K562 (cell line): ENCODE data around the gene MTA2. TPM values are rescaled to one million over a fixed set of nuclear protein-coding genes. Genes with fewer than 3 reads are reported as not detected.

Source experiments
- ATAC-seq: fragments of 200-7000 bp; cut with Tn5 transposase; 3 replicates; pipeline ENCODE4 v1.9.1; 2020; ENCODE audit warnings: moderate library complexity
- BruUV-seq: library from RNA; stranded (reverse); fragments of 400-500 nt; replicated peaks from 2 replicates; lab custom pipeline; 2021; lab: Mats Ljungman, UMichigan
- CTCF ChIA-PET: fragments of 300-600 bp; formaldehyde crosslinking; extraction: SDS; loops from one replicate; lab custom pipeline; 2021; ENCODE audit warnings: low intra/inter-chr PET ratio; lab: Yijun Ruan, JAX
- POLR2A ChIA-PET: fragments of 300-600, 350-650 bp; sonication (Branson Sonifier 250); formaldehyde crosslinking; extraction: SDS; loops from one replicate; lab custom pipeline; 2021; ENCODE audit warnings: antibody characterized with exemption, inconsistent platforms; lab: Yijun Ruan, JAX
- DNase-seq, 4 experiments: peaks; one replicate each; pipeline versions ENCODE4 v3.0.0 to v3.0.0-alpha.2; 2011 to 2018; ENCODE audit warnings: low spot score in 3 of 4, mixed read lengths in 3 of 4; ENCODE audit errors: extremely low read depth in 1 of 4
- FAIRE-seq: peaks from 2 replicates; lab custom pipeline; 2011; peaks lifted over from hg19 to GRCh38; lab: Jason Lieb, UNC
- H2AFZ ChIP-seq: 2 replicates; pipeline ENCODE4 v1.6.0; 2011; ENCODE audit warnings: low read depth, low read length, control low read depth, inconsistent platforms
- H3K27ac ChIP-seq: fragments of 200-600 bp; 3 replicates; pipeline ENCODE4 v1.8.0; 2011; ENCODE audit warnings: low read depth, mild to moderate bottlenecking, control low read depth, inconsistent platforms, low read length, moderate library complexity, mixed read lengths; ENCODE audit errors: extremely low read depth
- H3K27me3 ChIP-seq, 2 experiments: fragments of 300-600 bp in 1 of 2; 2 replicates in 1 of 2; 3 replicates in 1 of 2; pipeline versions ENCODE4 v1.6.0 to v1.8.0; 2011; ENCODE audit warnings: inconsistent platforms in 2 of 2, low read length in 2 of 2, mild to moderate bottlenecking in 1 of 2, mixed read lengths in 1 of 2, moderate library complexity in 1 of 2; ENCODE audit not compliant: control insufficient read depth in 2 of 2, insufficient read depth in 2 of 2
- H3K36me3 ChIP-seq: fragments of 300-600 bp; 3 replicates; pipeline ENCODE4 v1.8.0; 2011; ENCODE audit warnings: mild to moderate bottlenecking, low read length, inconsistent platforms; ENCODE audit not compliant: control insufficient read depth, insufficient read depth
- H3K4me1 ChIP-seq, 2 experiments: fragments of 200-600 bp in 1 of 2; replicated peaks in 1 of 2; 2 replicates in 1 of 2; 3 replicates in 1 of 2; pipeline versions ENCODE4 v1.5.1 to v1.8.0; 2011; ENCODE audit warnings: inconsistent platforms in 2 of 2, low read length in 2 of 2, mild to moderate bottlenecking in 1 of 2, mixed read lengths in 1 of 2, moderate library complexity in 1 of 2; ENCODE audit not compliant: control insufficient read depth in 2 of 2, insufficient read depth in 2 of 2
- H3K4me2 ChIP-seq: 2 replicates; pipeline ENCODE4 v1.6.1; 2011; ENCODE audit warnings: low read length, control low read depth, inconsistent platforms, mixed read lengths; ENCODE audit not compliant: insufficient read depth
- H3K4me3 ChIP-seq: fragments of 200-600 bp; sonication (generic), shearing (Covaris generic); 2 replicates; pipeline ENCODE4 v1.5.1; 2016; ENCODE audit warnings: control low read depth, inconsistent platforms
- H3K79me2 ChIP-seq: fragments of 200-600 bp; 3 replicates; pipeline ENCODE4 v1.8.0; 2011; ENCODE audit warnings: low read length, inconsistent platforms; ENCODE audit not compliant: control insufficient read depth, insufficient read depth
- H3K9ac ChIP-seq, 2 experiments: 2 replicates each; pipeline versions ENCODE4 v1.6.0 to v1.6.1; 2011; ENCODE audit warnings: low read depth in 2 of 2, low read length in 2 of 2, control low read depth in 1 of 2, inconsistent platforms in 1 of 2, mild to moderate bottlenecking in 1 of 2, mixed read lengths in 1 of 2; ENCODE audit not compliant: insufficient read depth in 1 of 2
- H3K9me1 ChIP-seq: one replicate; pipeline ENCODE4 v1.6.0; 2011; ENCODE audit warnings: inconsistent platforms, mild to moderate bottlenecking, low read length, moderate library complexity; ENCODE audit not compliant: control insufficient read depth, insufficient read depth
- H3K9me3 ChIP-seq: replicated peaks from 2 replicates; pipeline ENCODE4 v1.5.1; 2011; ENCODE audit warnings: low read depth, low read length, inconsistent platforms; ENCODE audit not compliant: control insufficient read depth, insufficient read depth
- H4K20me1 ChIP-seq: replicated peaks from 2 replicates; pipeline ENCODE4 v1.6.1; 2011; ENCODE audit warnings: low read length, inconsistent platforms, mixed read lengths; ENCODE audit not compliant: control insufficient read depth, insufficient read depth
- ATF3 ChIP-seq, 2 experiments: fragments of 450-650 bp in 1 of 2; sonication (generic) in 1 of 2; formaldehyde crosslinking in 1 of 2; IDR thresholded peaks in 1 of 2; conservative IDR thresholded peaks in 1 of 2; 2 replicates each; pipeline versions ENCODE4 v1.6.1 to v1.8.1; 2016 to 2023; ENCODE audit warnings: mild to moderate bottlenecking in 2 of 2, moderate library complexity in 2 of 2, inconsistent platforms in 1 of 2, missing genetic modification reagents in 1 of 2
- CHD1 ChIP-seq: fragments of 200-600 bp; sonication (generic); IDR thresholded peaks from one replicate; pipeline ENCODE4 v1.6.1; 2012; ENCODE audit warnings: mild to moderate bottlenecking, moderate library complexity, low read length, inconsistent platforms
- HNRNPLL ChIP-seq: fragments of 200-400 bp; formaldehyde crosslinking; IDR thresholded peaks from 2 replicates; pipeline ENCODE4 v1.6.1; 2017; ENCODE audit warnings: low read length, low read depth, mild to moderate bottlenecking; ENCODE audit not compliant: poor library complexity, severe bottlenecking
- MAFK ChIP-seq: IDR thresholded peaks from 2 replicates; pipeline ENCODE4 v1.6.1; 2011; ENCODE audit warnings: low read length, improper control_type of control experiment
- MYC ChIP-seq, 2 experiments: fragments of 250-450 bp in 1 of 2; sonication (Bioruptor Pico) in 1 of 2; IDR thresholded peaks; 2 replicates each; pipeline versions ENCODE4 v1.5.1 to v1.6.1; 2012 to 2021; ENCODE audit warnings: low read depth in 2 of 2, borderline replicate concordance in 1 of 2, improper control_type of control experiment in 1 of 2, low read length in 1 of 2, mild to moderate bottlenecking in 1 of 2, moderate library complexity in 1 of 2
- NR2C2 ChIP-seq, 2 experiments: fragments of 200-800 bp in 1 of 2; sonication (Bioruptor generic) in 1 of 2; sonication (generic) in 1 of 2; formaldehyde crosslinking in 1 of 2; IDR thresholded peaks; 2 replicates each; pipeline versions ENCODE4 v1.6.1 to v1.8.0; 2016 to 2022; ENCODE audit warnings: mild to moderate bottlenecking in 1 of 2, missing compliant biosample characterization in 1 of 2, missing genetic modification characterization in 1 of 2, missing genetic modification reagents in 1 of 2
- RBM22 ChIP-seq: fragments of 200-400 bp; formaldehyde crosslinking; IDR thresholded peaks from 2 replicates; pipeline ENCODE4 v1.6.1; 2018; ENCODE audit warnings: low read length, low read depth; ENCODE audit not compliant: poor library complexity, severe bottlenecking
- RFX7 ChIP-seq: fragments of 250-450 bp; sonication (Bioruptor Pico); IDR thresholded peaks from 2 replicates; pipeline ENCODE4 v1.5.1; 2021; ENCODE audit warnings: mild to moderate bottlenecking
- RNF2 ChIP-seq: sonication (generic); IDR thresholded peaks from 2 replicates; pipeline ENCODE4 v1.6.1; 2016
- SIN3A ChIP-seq, 2 experiments: fragments of 150-350 bp in 1 of 2; IDR thresholded peaks; 2 replicates each; pipeline ENCODE4 v1.6.1; 2011 to 2016; ENCODE audit warnings: borderline replicate concordance in 2 of 2, low read depth in 2 of 2, low read length in 2 of 2, mild to moderate bottlenecking in 2 of 2, moderate library complexity in 2 of 2; ENCODE audit not compliant: control insufficient read depth in 1 of 2
- TEAD4 ChIP-seq, 2 experiments: sonication (generic) in 1 of 2; formaldehyde crosslinking in 1 of 2; IDR thresholded peaks; 2 replicates each; pipeline versions ENCODE4 v1.6.1 to v1.8.0; 2012 to 2022; ENCODE audit warnings: borderline replicate concordance in 1 of 2, inconsistent platforms in 1 of 2, low read length in 1 of 2, mild to moderate bottlenecking in 1 of 2, missing genetic modification reagents in 1 of 2
- ZBTB9 ChIP-seq: fragments of 450-650 bp; formaldehyde crosslinking; IDR thresholded peaks from 2 replicates; pipeline ENCODE4 v1.4.0; 2020; ENCODE audit warnings: mild to moderate bottlenecking, moderate library complexity
- ZFP36 ChIP-seq: fragments of 150-350 bp; IDR thresholded peaks from 2 replicates; pipeline ENCODE4 v1.6.1; 2018; ENCODE audit warnings: low read length, low read depth; ENCODE audit not compliant: partially characterized antibody
- ZFX ChIP-seq: sonication (generic); formaldehyde crosslinking; IDR thresholded peaks from 2 replicates; pipeline ENCODE4 v1.8.0; 2022; ENCODE audit warnings: mild to moderate bottlenecking, missing genetic modification reagents, moderate library complexity
- ZNF316 ChIP-seq: fragments of 450-650 bp; IDR thresholded peaks from 2 replicates; pipeline ENCODE4 v1.6.1; 2016
- WGBS: fragments of 100-300 bp; shearing (Covaris generic); methylation state at CpG from one replicate; pipeline ENCODE4 v1.1.6; 2016; ENCODE audit warnings: low coverage, mixed read lengths; ENCODE audit not compliant: insufficient coverage; ENCODE audit errors: missing lambda C conversion rate; 5-methylcytosine and 5-hydroxymethylcytosine counted together
- in situ Hi-C: fragments of 300-500 bp; cut with MboI; formaldehyde crosslinking; loops from 4 replicates; pipeline ENCODE4 v1.15.0; 2018; ENCODE audit warnings: inconsistent platforms, mixed read lengths
- intact Hi-C: fragments of 100-400 bp; cut with micrococcal nuclease; formaldehyde crosslinking; loops from 2 replicates; pipeline ENCODE4 v1.14.2; 2022
- polyA plus RNA-seq, 8 experiments: library from polyadenylated mRNA; depleted of rRNA in 4 of 8; stranded (reverse) in 5 of 8; unstranded in 3 of 8; fragments of >200 nt; fragmentation: Nextera tagmentation in 2 of 8; fragmentation: Illumina TruSeq in 1 of 8; extraction: Ambion mirVana in 2 of 8; extraction: Trizol in 1 of 8; gene quantifications; 2 replicates each; pipeline versions ENCODE4 v1.2.1 to v1.2.3, GENCODE V29; 2011 to 2014; ENCODE audit warnings: inconsistent platforms in 1 of 8, missing spikeins in 1 of 8
- total RNA-seq, 7 experiments: library from RNA; depleted of rRNA in 6 of 7; stranded (reverse); fragments of >200 nt in 6 of 7; fragmentation: Illumina TruSeq in 2 of 7; extraction: Trizol in 2 of 7; gene quantifications; 2 replicates each; pipeline versions ENCODE4 v1.2.1 to v1.2.3, GENCODE V29; 2011 to 2021; ENCODE audit warnings: low replicate concordance in 1 of 7

The MTA2 gene
- total and polyA plus RNA-seq, 9 of the 15 experiments (the other 6 are each of a cell fraction or from before 2014, with no cell fraction given): 6.2 to 220 (median 172) TPM

GRCh38 chr11:62612366-62613290 lies 11.0 kb upstream of the MTA2 start, which contains the start of the genes EML3 and ROM1:
Gene EML3, minus strand, starts transcription at chr11:62612775. Its CDS starts 318 bp downstream, at chr11:62612457.
Gene ROM1, plus strand, starts transcription at chr11:62613257. Its CDS starts 25 bp downstream, at chr11:62613282.
- peaks cover 24% of the 10 kb centered on the region for H3K79me2 ChIP-seq
- WGBS: 12% methylated on average over 18 of the region's 91 CpGs
- TF ChIP-seq NR2C2 (CRISPR knock-in tag; IDR thresholded peaks at IDR 0.05) (no peak), NR2C2 (tag; IDR thresholded peaks at IDR 0.05) (peak; percentile 75), MYC (IDR thresholded peaks at IDR 0.05; ENCODE audit: low read depth, low read length) (peak; percentile 53; the same call in 1 of the 2 replicates), MYC (CRISPR knock-in tag; IDR thresholded peaks at IDR 0.05; ENCODE audit: borderline replicate concordance, low read depth) (no peak), ZBTB9 (CRISPR knock-in tag) (peak; percentile 22; the same call in 1 of the 2 replicates), RBM22 (peak; percentile 63), ZFP36 (no peak), HNRNPLL (no peak), ZNF316 (peak; percentile 26; the same call in 1 of the 2 replicates), ZFX (peak; percentile 48; the same call in 1 of the 2 replicates), ATF3 (IDR thresholded peaks at IDR 0.05) (no peak), ATF3 (CRISPR knock-in tag; conservative IDR thresholded peaks at IDR 0.05) (no peak), CHD1 (no peak), RFX7 (no peak), MAFK (no peak), RNF2 (peak; percentile 5; the same call in 1 of the 2 replicates), TEAD4 (IDR thresholded peaks at IDR 0.05; ENCODE audit: low read length) (0 out of 2 replicates have a peak, but pooled peaks have one; percentile 1), TEAD4 (CRISPR knock-in tag; IDR thresholded peaks at IDR 0.05; ENCODE audit: borderline replicate concordance) (no peak), SIN3A (IDR thresholded peaks at IDR 0.05; ENCODE audit: borderline replicate concordance in 2 of 2, control insufficient read depth in 1 of 2, low read depth in 2 of 2, low read length in 2 of 2) (peak; percentile 57 to 70; a peak in 1 of 4 replicates)

More at GRCh38 chr11:62612366-62613290, 11.0 kb upstream of the MTA2 start, which contains the start of the genes EML3 and ROM1:
- H2AFZ ChIP-seq: peak within 1 kb of the TSS; percentile 87
- peaks cover 2% of the 10 kb centered on the region for H3K9me1 ChIP-seq
- peak within 1 kb of the TSS; percentile 93 for H3K9ac ChIP-seq
- peak within 1 kb of the TSS; percentile 96 for H3K4me2 ChIP-seq
- BruUV-seq: no TSS peak
- peaks cover 29 to 65% of the 10 kb centered on the region in 2 experiments for H3K4me1 ChIP-seq
- POLR2A ChIA-PET: interaction anchor here (0.9 to 1.9 kb wide), 9 partner anchors 8 to 188 kb away, joined by 3 to 7 read pairs (median 4); partner anchors contain the start of genes B3GAT3, C11orf98, CSKMT and MTA2
- 0 out of 2 replicates have a peak, but pooled peaks cover 5% of the 10 kb centered on the region for H4K20me1 ChIP-seq
- intact Hi-C loops: loop anchor here (2.0 to 5.0 kb wide), 2 partner anchors 34 to 80 kb away; partner anchors contain the start of gene GANAB
- ATAC-seq: peak; percentile 83
- H3K9me3 ChIP-seq: no peaks in the 10 kb centered on the region
- H3K36me3 ChIP-seq: peaks cover 59% of the 10 kb centered on the region
- CTCF ChIA-PET: interaction anchor here (0.6 to 2.6 kb wide), 9 partner anchors 9 to 218 kb away, joined by 3 to 17 read pairs (median 3); partner anchors contain the start of genes B3GAT3 and GANAB
- peak; percentile 79 for FAIRE-seq
- peak; percentile 91 to 95 (median 92) for DNase-seq
- in situ Hi-C loops: no loop called here
- H3K4me3 ChIP-seq: peak within 1 kb of the TSS; percentile 75
- peak within 1 kb of the TSS; percentile 90 for H3K27ac ChIP-seq
- no peaks in the 10 kb centered on the region for H3K27me3 ChIP-seq
